K562 (cell line): ENCODE data around the gene MYO3B.

Experiments
- CAMTA2 ChIP-seq: fragments of 250-450 bp; sonication (Bioruptor Pico); conservative IDR thresholded peaks from 2 replicates; pipeline ENCODE4 v1.5.1; 2022
- CREB1 ChIP-seq, 2 experiments: sonication (generic) in 1 of 2; formaldehyde crosslinking in 1 of 2; IDR thresholded peaks; 2 replicates each; pipeline versions ENCODE4 v1.6.1 to v1.8.0; 2012 to 2022; ENCODE audit warnings: inconsistent platforms in 1 of 2, mild to moderate bottlenecking in 1 of 2, missing genetic modification reagents in 1 of 2, moderate library complexity in 1 of 2
- CTCF ChIP-seq, 3 experiments: IDR thresholded peaks in 2 of 3; conservative IDR thresholded peaks in 1 of 3; 2 replicates each; pipeline ENCODE4 v1.5.1; 2011 to 2012; ENCODE audit warnings: low read length in 3 of 3, mild to moderate bottlenecking in 3 of 3, control low read depth in 2 of 3, improper control_type of control experiment in 1 of 3, inconsistent platforms in 1 of 3, low read depth in 1 of 3, mixed read lengths in 1 of 3, moderate library complexity in 1 of 3; ENCODE audit not compliant: insufficient read depth in 2 of 3
- POLR2AphosphoS5 ChIP-seq: IDR thresholded peaks from 2 replicates; pipeline ENCODE4 v1.6.1; 2011; ENCODE audit warnings: mild to moderate bottlenecking, low read depth, low read length, moderate library complexity; ENCODE audit not compliant: control insufficient read depth, insufficient read depth
- RBM22 ChIP-seq: fragments of 200-400 bp; formaldehyde crosslinking; IDR thresholded peaks from 2 replicates; pipeline ENCODE4 v1.6.1; 2018; ENCODE audit warnings: low read length, low read depth; ENCODE audit not compliant: poor library complexity, severe bottlenecking
- SNAPC5 ChIP-seq: fragments of 250-450 bp; sonication (Bioruptor Pico); IDR thresholded peaks from 2 replicates; pipeline ENCODE4 v1.8.0; 2021; ENCODE audit warnings: moderate library complexity, mild to moderate bottlenecking, inconsistent platforms
- SP1 ChIP-seq: sonication (generic); formaldehyde crosslinking; IDR thresholded peaks from 2 replicates; pipeline ENCODE4 v1.8.1; 2022; ENCODE audit warnings: mild to moderate bottlenecking, missing genetic modification reagents
- TARDBP ChIP-seq: fragments of 450-650 bp; IDR thresholded peaks from 2 replicates; pipeline ENCODE4 v1.6.1; 2016
- ZNF124 ChIP-seq: sonication (generic); formaldehyde crosslinking; IDR thresholded peaks from 2 replicates; pipeline ENCODE4 v1.8.1; 2022; ENCODE audit warnings: missing genetic modification reagents
- ZNF253 ChIP-seq: fragments of 250-450 bp; sonication (Bioruptor Pico); conservative IDR thresholded peaks from 2 replicates; pipeline ENCODE4 v1.6.1; 2021; ENCODE audit warnings: mild to moderate bottlenecking
- ZNF778 ChIP-seq: fragments of 450-650 bp; formaldehyde crosslinking; IDR thresholded peaks from 2 replicates; pipeline ENCODE4 v1.4.0; 2020; ENCODE audit warnings: mild to moderate bottlenecking, moderate library complexity

- TF ChIP-seq CAMTA2 (CRISPR knock-in tag) (no peak), ZNF253 (CRISPR knock-in tag) (no peak), SNAPC5 (CRISPR knock-in tag) (no peak), RBM22 (no peak), ZNF124 (CRISPR knock-in tag) (no peak), POLR2AphosphoS5 (no peak), CTCF (IDR thresholded peaks at IDR 0.05 in 2 of 3, conservative IDR thresholded peaks at IDR 0.05 in 1 of 3; ENCODE audit: insufficient read depth in 2 of 3, low read depth in 1 of 3, low read length in 3 of 3) (no peak), CREB1 (IDR thresholded peaks at IDR 0.05) (no peak), CREB1 (CRISPR knock-in tag; IDR thresholded peaks at IDR 0.05) (no peak), TARDBP (no peak), ZNF778 (no peak), SP1 (CRISPR knock-in tag) (no peak)
Observed at GRCh38 chr2:170217778-170218251, 39.9 kb downstream of the MYO3B start.
